Caco-2 (cell line): Measurements from ENCODE around the gene FBXO36. TPM values are rescaled to one million over a fixed set of nuclear protein-coding genes. Genes with fewer than 3 reads are reported as not detected.
A peak's percentile ranks its signal among the peaks of the same experiment; 100 is the strongest.

ENCODE experiments used
- BruUV-seq: library from RNA; stranded (reverse); fragments of 400-500 nt; replicated peaks from 2 replicates; lab custom pipeline; 2021; lab: Mats Ljungman, UMichigan
- CTCF ChIA-PET: fragments of 300-600 bp; sonication (Branson Sonifier 250); formaldehyde crosslinking; loops from one replicate; lab custom pipeline; 2022; ENCODE audit warnings: antibody characterized with exemption; lab: Charles Lee
- POLR2A ChIA-PET: fragments of 300-600 bp; sonication (Branson Sonifier 250); formaldehyde crosslinking; loops from one replicate; lab custom pipeline; 2022; ENCODE audit warnings: antibody characterized with exemption; lab: Charles Lee
- DNase-seq, 2 experiments: peaks; one replicate each; pipeline versions ENCODE4 v3.0.0 to v3.0.0-alpha.2; 2020 to 2022
- H3K27me3 ChIP-seq: replicated peaks from 2 replicates; pipeline ENCODE4 v1.6.0; 2011; ENCODE audit warnings: low read length; ENCODE audit not compliant: control insufficient read depth, insufficient read depth
- H3K36me3 ChIP-seq: 2 replicates; pipeline ENCODE4 v1.5.1; 2011; ENCODE audit warnings: low read length; ENCODE audit not compliant: control insufficient read depth, insufficient read depth
- H3K4me1 ChIP-seq: fragments of 250-450 bp; sonication (Bioruptor Pico); 2 replicates; pipeline ENCODE4 v1.5.1; 2020; ENCODE audit warnings: mild to moderate bottlenecking
- H3K4me3 ChIP-seq: 2 replicates; pipeline ENCODE4 v1.5.1; 2011; ENCODE audit warnings: low read depth, mild to moderate bottlenecking, control low read depth, low read length
- H3K9me3 ChIP-seq: fragments of 250-450 bp; sonication (Bioruptor Pico); 2 replicates; pipeline ENCODE4 v1.5.1; 2020; ENCODE audit warnings: mild to moderate bottlenecking, moderate library complexity
- H3K27ac Mint-ChIP-seq: one replicate; pipeline ENCODE4 v1.8.0; 2022; ENCODE audit warnings: mixed read lengths; ENCODE audit not compliant: unreplicated experiment
- H3K27me3 Mint-ChIP-seq: one replicate; pipeline ENCODE4 v1.8.0; 2022; ENCODE audit warnings: mixed read lengths; ENCODE audit not compliant: insufficient read depth, unreplicated experiment
- H3K36me3 Mint-ChIP-seq: one replicate; pipeline ENCODE4 v1.8.0; 2022; ENCODE audit warnings: mild to moderate bottlenecking, mixed read lengths; ENCODE audit not compliant: insufficient read depth, unreplicated experiment
- H3K4me1 Mint-ChIP-seq: one replicate; pipeline ENCODE4 v1.8.0; 2022; ENCODE audit warnings: low read depth, mixed read lengths; ENCODE audit not compliant: unreplicated experiment
- H3K4me3 Mint-ChIP-seq: one replicate; pipeline ENCODE4 v1.8.0; 2022; ENCODE audit warnings: mild to moderate bottlenecking, moderate library complexity, mixed read lengths; ENCODE audit not compliant: unreplicated experiment
- H3K9me3 Mint-ChIP-seq: one replicate; pipeline ENCODE4 v1.8.0; 2022; ENCODE audit warnings: mixed read lengths; ENCODE audit not compliant: unreplicated experiment
- intact Hi-C: fragments of 100-400 bp; cut with micrococcal nuclease; formaldehyde crosslinking; loops from one replicate; pipeline ENCODE4 v1.10.0; 2022; ENCODE audit not compliant: unreplicated experiment
- total RNA-seq: library from RNA; stranded (reverse); gene quantifications from 2 replicates; pipeline ENCODE4 v1.2.3, GENCODE V29; 2022
- TF ChIP-seq, protein P1 (sequence below), 2 experiments: fragments of 200-600 bp in 1 of 2; IDR thresholded peaks; 1 replicate in 1 of 2; 2 replicates in 1 of 2; pipeline versions ENCODE4 v1.5.1 to v1.8.0; 2011 to 2022; ENCODE audit warnings: antibody characterized with exemption in 1 of 2, control low read depth in 1 of 2, inconsistent platforms in 1 of 2, low read depth in 1 of 2, low read length in 1 of 2, mild to moderate bottlenecking in 1 of 2, moderate library complexity in 1 of 2; ENCODE audit not compliant: insufficient read depth in 1 of 2, severe bottlenecking in 1 of 2, unreplicated experiment in 1 of 2

FBXO36 gene
- total RNA-seq, 1 experiment from 2014 or later: 0.64 TPM

DNA sequence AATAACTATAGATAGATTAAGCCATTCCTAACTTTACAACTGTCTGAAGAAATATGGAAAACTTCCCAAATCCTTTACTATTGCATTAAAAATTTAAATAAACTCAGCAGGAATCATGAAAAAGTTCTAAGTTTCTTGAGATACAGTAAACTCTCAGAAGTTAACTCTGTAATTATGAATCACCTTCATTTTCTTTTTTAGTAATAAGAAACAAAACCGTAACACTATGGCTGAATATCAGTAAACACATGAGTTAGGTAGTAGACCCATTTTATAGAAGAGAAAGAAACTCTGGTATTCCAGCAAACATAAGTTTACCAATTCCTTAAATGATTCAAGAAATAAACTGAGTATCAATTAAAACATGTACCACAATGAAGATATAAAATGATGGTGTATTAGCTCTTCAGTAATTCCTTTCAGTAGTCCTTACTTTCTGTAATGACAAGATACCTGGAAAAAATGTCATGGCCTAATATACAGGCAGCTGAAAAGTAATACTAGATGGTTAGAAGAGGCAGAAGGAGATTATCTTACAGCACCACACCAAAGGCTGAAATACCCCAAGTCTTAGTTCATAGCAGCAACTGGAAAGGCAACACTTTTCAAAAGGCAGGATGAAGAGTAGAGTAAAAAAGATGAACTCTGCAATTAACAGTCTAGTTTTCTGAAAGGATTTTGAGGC is 12.0 kb upstream of the FBXO36 start:
- Mint-ChIP-seq H3K9me3 (no peaks in the 10 kb centered on the region), H3K27me3 (no peaks in the 10 kb centered on the region), H3K4me1 (peaks cover 13% of the 10 kb centered on the region), H3K36me3 (peaks cover 5% of the 10 kb centered on the region), H3K27ac (no peak overlapping the region), H3K4me3 (no peak overlapping the region)
- Histone ChIP-seq H3K9me3 (no peaks in the 10 kb centered on the region), H3K36me3 (no peaks in the 10 kb centered on the region), H3K27me3 (no peaks in the 10 kb centered on the region), H3K4me1 (0 out of 2 replicates have a peak, but pooled peaks cover 7% of the 10 kb centered on the region), H3K4me3 (no peak overlapping the region)
- TF ChIP-seq, protein P1, sequence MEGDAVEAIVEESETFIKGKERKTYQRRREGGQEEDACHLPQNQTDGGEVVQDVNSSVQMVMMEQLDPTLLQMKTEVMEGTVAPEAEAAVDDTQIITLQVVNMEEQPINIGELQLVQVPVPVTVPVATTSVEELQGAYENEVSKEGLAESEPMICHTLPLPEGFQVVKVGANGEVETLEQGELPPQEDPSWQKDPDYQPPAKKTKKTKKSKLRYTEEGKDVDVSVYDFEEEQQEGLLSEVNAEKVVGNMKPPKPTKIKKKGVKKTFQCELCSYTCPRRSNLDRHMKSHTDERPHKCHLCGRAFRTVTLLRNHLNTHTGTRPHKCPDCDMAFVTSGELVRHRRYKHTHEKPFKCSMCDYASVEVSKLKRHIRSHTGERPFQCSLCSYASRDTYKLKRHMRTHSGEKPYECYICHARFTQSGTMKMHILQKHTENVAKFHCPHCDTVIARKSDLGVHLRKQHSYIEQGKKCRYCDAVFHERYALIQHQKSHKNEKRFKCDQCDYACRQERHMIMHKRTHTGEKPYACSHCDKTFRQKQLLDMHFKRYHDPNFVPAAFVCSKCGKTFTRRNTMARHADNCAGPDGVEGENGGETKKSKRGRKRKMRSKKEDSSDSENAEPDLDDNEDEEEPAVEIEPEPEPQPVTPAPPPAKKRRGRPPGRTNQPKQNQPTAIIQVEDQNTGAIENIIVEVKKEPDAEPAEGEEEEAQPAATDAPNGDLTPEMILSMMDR (IDR thresholded peaks at IDR 0.05; ENCODE audit: insufficient read depth in 1 of 2, low read depth in 1 of 2, low read length in 1 of 2, severe bottlenecking in 1 of 2, unreplicated experiment in 1 of 2): no peak
- BruUV-seq: no TSS peak
- CTCF ChIA-PET: interaction anchor here (0.7 to 1.5 kb wide), 2 partner anchors 108 to 109 kb away, joined by 4 to 13 read pairs; no protein-coding TSS in a partner anchor
- DNase-seq: no peak
- POLR2A ChIA-PET: no interaction called here
- intact Hi-C loops: no loop called here

DNA sequence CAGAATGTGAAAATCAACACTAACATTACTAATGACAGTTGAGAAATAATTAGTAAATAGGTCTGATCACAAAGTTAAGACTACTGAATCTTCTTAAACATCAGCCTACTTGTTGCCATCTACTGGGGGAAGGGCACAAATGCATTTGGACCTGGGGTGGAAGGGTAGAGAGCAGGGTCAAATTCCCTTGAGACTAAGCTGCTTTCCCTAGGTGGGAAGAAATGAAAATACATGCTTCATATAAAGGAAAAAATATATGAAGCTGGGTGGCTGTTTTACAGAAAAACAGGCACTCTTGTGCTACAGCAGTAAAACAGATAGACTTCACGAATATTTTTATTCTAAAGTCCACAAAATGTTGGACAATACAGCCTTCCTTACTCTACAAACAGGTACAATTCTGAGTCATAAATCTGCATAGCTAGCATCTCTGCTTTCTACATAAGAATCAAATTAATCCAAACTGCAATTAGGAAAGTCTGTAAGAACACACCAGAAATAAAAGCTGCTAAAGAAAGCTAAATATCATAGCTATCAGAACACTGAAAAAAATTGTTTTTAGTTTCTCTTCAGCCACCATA is 11.4 kb upstream of the FBXO36 start:
- H3K36me3 ChIP-seq: no peaks in the 10 kb centered on the region
- POLR2A ChIA-PET: no interaction called here
- H3K27me3 ChIP-seq: no peaks in the 10 kb centered on the region
- peaks cover 13% of the 10 kb centered on the region for H3K4me1 Mint-ChIP-seq
- peaks cover 5% of the 10 kb centered on the region for H3K36me3 Mint-ChIP-seq
- TF ChIP-seq, protein P1 (IDR thresholded peaks at IDR 0.05; ENCODE audit: insufficient read depth in 1 of 2, low read depth in 1 of 2, low read length in 1 of 2, severe bottlenecking in 1 of 2, unreplicated experiment in 1 of 2): peak in 1 of 2 experiments; percentile 36
- DNase-seq: peak; percentile 5 to 43
- no peaks in the 10 kb centered on the region for H3K9me3 ChIP-seq
- no peak overlapping the region for H3K4me3 ChIP-seq
- CTCF ChIA-PET: interaction anchor here (0.6 to 1.5 kb wide), 3 partner anchors 46 to 110 kb away, joined by 3 to 13 read pairs (median 4); no protein-coding TSS in a partner anchor
- H3K27ac Mint-ChIP-seq: no peak overlapping the region
- intact Hi-C loops: loop anchor here (1.0 kb wide), 1 partner anchor 110 kb away; no protein-coding TSS in a partner anchor
- 0 out of 2 replicates have a peak, but pooled peaks cover 7% of the 10 kb centered on the region for H3K4me1 ChIP-seq
- no peaks in the 10 kb centered on the region for H3K27me3 Mint-ChIP-seq
- H3K4me3 Mint-ChIP-seq: no peak overlapping the region
- H3K9me3 Mint-ChIP-seq: no peaks in the 10 kb centered on the region
- BruUV-seq: no TSS peak

DNA sequence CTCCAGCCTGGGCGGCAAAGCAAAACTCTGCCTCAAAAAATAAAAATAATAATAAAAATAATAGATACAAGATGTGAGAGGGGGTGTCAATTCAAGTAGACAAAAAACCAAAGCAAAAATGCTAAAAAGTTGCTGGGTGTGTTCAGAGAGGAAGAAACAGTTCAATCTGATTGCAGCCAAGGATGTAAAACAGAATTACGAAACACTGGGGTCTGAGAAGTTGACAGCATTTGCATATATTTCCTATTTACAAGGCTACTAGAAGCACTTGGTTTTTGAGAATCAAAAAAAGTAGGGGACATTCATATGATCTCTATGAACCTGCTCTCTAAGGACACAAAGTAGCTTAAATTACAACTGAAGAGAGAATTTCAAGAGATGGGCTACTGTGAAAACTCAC is 8.1 kb upstream of the FBXO36 start:
- H3K4me1 ChIP-seq: 0 out of 2 replicates have a peak, but pooled peaks cover 7% of the 10 kb centered on the region
- Mint-ChIP-seq H3K4me1 (peaks cover 13% of the 10 kb centered on the region), H3K9me3 (no peaks in the 10 kb centered on the region), H3K4me3 (no peak overlapping the region), H3K27me3 (no peaks in the 10 kb centered on the region), H3K36me3 (peaks cover 8% of the 10 kb centered on the region), H3K27ac (no peak overlapping the region)
- no peak overlapping the region for H3K4me3 ChIP-seq
- H3K27me3 ChIP-seq: no peaks in the 10 kb centered on the region
- BruUV-seq: no TSS peak
- intact Hi-C loops: no loop called here
- DNase-seq: no peak
- TF ChIP-seq, protein P1 (IDR thresholded peaks at IDR 0.05; ENCODE audit: insufficient read depth in 1 of 2, low read depth in 1 of 2, low read length in 1 of 2, severe bottlenecking in 1 of 2, unreplicated experiment in 1 of 2): no peak
- ChIA-PET CTCF (no interaction called here), POLR2A (no interaction called here)
- no peaks in the 10 kb centered on the region for H3K9me3 ChIP-seq
- no peaks in the 10 kb centered on the region for H3K36me3 ChIP-seq
